NCI-H1092 (cell line): ENCODE data around the gene IGF1.
A peak's percentile ranks its signal among the peaks of the same experiment; 100 is the strongest.

Source experiments
- DNase-seq: peaks from one replicate; lab custom pipeline; 2025; lab: John Stamatoyannopoulos, UW

Gene IGF1

GRCh38 chr12:102496591-102496990 is 16.2 kb upstream of the IGF1 start:
- no peak for DNase-seq

- DNase-seq = no peak
Measured at GRCh38 chr12:102487226-102487625, 6.9 kb upstream of the IGF1 start.

GRCh38 chr12:102486153-102486552 is 5.8 kb upstream of the IGF1 start:
- DNase-seq = no peak

DNA sequence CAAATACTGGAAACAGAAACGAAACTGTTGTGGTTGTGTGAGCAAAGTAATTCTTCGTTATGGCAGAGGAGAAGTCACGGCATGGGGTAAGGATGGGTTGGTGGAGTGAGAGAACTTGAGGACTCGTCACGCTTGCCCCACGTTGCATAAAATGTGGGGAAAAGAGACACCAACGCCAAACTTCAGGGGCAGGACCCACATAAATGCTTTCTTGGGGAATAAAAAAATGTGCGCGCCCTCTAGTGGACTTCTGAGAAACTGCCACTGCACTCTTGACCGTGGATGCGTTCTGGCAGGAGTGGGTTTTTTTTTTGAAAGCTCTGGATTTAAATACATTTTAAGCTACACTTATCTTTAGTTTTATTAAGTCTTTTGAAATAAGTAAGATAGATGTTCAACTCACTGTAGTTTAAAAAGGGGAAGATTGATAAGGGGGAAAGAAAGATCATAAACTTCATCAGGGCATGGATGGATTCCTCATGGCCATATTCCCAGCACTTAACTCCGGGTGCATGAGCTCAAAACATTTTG is 4.1 kb upstream of the IGF1 start:
- DNase-seq = peak; percentile 1

DNA sequence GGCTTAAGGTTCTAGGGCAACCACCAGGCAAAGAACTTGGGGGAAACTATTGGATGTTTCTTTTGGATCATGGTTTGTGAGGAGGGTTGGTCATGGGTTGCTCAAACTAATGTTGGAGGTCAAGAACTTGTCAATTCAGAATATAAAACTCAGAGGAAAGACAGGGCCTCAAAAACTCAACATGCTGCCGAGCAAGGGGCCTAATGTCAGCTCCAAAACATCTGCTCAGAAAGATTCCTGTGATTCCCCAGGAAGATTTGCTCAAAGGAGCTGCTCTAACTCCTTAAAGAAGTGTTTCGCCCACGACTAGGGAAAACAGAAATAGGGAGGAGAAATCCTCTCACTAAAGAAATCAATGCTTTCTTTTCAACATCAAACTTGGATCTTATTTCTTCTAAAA is 3.7 kb upstream of the IGF1 start:
- no peak for DNase-seq

GRCh38 chr12:102483466-102483865 is 3.1 kb upstream of the IGF1 start:
- no peak for DNase-seq

GRCh38 chr12:102481705-102482425 is 1.5 kb upstream of the IGF1 start:
- no peak for DNase-seq

DNA sequence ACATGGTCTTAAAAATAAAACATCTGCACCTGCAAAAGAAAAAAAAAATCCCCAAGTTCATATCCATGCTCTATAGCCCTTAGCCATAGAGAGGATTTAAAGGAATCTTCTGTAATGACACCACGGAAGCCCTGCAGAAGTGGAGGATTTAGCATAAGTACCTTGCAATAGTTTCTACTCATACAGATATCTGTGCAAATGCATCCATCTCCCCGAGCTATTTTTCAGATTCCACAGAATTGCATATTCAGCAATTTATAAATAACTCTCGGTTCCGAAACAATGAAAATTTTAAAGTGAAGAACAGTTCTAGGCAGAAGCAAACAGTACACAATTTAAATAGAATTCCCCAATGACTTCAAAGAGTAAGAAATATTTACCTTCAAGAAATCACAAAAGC is 424 bp downstream of the IGF1 start:
- DNase-seq = no peak

- no peak for DNase-seq
Measured at GRCh38 chr12:102479099-102479885, 1.1 kb downstream of the IGF1 start.

DNA sequence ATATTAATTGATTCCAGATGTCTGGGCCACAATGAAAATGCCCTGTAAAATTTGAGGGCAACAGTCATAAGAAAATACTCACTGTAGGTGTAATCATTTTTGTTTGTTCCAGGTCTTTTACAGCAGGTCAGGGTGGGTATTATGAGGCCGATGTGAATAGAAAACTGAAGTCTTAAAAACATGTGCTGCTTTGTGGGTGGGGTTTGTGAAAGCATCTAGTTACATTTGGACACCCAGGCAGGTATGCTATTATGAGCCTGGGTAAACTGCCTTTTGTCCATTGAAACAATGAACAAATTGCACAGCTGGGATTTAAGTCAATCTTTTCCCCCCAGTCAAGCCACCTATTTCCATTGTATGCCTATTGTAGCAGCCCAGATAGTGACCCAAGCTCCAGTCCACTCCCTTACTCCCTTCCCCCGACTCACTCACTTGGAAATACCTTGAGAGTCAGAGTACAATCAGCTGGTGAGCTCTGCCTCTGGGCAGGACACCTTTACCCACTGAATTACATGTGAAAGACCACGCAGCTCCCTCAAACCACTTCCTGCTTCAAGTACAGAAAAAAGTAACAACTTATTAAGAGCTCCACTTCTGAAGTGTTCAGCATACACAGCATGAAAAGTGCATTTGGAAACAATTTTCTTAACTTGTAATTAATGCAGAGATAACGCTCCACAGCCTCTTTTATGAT is 1.8 kb downstream of the IGF1 start:
- DNase-seq = no peak

- no peak for DNase-seq
Measured at GRCh38 chr12:102475355-102475754, 5.0 kb downstream of the IGF1 start.

GRCh38 chr12:102474438-102475064 is 5.8 kb downstream of the IGF1 start:
- DNase-seq = no peak

DNA sequence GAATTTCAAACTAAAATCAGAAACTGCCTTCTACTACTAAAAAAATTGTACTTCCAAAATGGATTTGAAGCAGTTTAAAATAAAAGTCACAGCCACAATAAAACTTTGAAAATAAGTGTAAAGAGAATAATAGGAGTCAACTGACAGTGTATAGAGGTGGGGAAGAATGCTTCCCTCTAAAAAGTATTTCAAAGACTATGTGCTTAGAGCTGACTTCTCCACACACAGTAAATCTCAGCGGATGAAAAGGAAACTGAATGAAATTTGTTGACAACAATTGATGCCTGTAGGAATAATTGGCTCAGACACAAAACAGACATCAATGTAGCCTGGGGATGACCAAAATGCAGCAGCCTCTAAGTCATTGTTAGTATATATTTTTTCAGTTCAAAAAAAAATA is 7.9 kb downstream of the IGF1 start:
- DNase-seq = no peak

GRCh38 chr12:102471556-102471955 is 8.8 kb downstream of the IGF1 start:
- no peak for DNase-seq

DNA sequence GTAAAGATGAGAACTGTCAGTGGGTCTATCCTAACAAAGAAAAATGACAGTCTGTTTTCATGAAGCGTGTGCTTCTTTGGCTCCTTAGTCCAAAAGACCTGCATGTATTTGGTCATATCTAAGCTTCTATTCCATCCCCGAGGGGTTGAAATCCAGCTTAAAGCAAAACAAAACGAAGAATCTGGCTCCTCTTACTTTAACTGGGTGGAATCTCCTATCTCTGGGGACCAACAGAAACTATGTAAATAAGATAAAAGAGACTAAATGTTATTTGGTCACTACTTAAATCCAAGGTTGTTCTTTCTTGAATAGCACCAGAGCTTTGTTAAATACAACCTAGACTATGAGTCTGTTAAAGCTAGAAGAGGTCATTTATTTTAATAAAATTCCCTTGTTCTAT is 9.4 kb downstream of the IGF1 start:
- no peak for DNase-seq

GRCh38 chr12:102468261-102468915 is 12.0 kb downstream of the IGF1 start:
- DNase-seq = no peak

GRCh38 chr12:102465762-102466560 is 14.4 kb downstream of the IGF1 start:
- no peak for DNase-seq

DNA sequence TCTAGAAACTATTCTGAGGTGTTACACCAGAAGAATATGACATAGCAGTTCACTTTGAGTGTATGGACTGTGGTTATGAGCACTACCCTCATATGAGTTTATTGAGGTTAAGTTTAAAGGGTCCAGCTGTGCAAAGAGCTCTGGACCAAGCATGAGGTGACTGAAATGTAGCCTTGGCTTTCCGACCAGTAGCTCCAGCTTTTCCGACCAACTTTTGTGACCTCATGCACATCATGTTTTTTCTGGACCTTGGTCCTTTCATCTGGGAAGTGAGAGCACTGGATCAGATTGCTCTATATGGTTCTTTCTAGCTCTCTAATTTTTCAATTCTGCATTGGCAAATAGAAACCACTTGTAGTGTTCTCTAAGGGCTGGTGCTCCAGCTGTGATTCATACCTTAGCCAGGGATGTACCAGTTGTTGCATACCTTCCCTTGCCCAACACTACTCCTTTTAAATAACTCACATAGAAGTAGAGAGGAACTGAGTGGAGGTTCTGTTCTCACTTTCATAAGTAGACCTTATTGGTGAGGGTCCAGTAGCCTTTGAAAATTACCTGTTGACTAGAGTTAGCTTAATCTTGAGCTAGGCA is 16.6 kb downstream of the IGF1 start:
- DNase-seq = no peak

DNA sequence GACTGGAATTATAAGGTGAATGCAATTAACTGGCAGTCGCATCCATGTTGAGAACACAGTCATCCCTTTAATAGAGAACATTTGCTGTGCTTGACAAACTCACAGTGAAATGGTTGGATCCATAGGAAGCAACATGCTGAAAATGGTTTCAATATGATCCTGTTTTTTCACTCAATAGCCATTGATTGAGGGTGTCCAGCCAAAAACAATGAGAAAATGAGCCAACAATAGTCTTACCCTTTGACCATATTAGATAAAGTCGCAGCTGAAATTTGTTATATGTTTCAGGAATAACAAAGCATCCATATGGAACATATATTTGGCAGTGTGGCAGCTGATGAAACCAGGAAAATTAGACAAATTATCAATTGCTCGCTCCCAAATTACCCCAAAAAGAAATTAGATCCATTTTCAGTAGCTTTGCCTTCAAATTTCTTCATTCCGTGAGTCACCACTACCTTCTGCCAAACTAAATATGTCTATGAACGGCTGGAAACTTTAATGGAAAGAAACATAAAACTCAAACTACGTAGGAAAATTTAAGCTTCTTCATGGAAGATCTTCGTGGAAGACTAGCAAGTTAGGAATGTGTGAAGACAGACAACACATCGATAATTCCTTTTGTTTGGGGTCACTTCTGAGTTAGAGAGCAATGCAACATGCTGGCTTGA is 17.4 kb downstream of the IGF1 start:
- no peak for DNase-seq

DNA sequence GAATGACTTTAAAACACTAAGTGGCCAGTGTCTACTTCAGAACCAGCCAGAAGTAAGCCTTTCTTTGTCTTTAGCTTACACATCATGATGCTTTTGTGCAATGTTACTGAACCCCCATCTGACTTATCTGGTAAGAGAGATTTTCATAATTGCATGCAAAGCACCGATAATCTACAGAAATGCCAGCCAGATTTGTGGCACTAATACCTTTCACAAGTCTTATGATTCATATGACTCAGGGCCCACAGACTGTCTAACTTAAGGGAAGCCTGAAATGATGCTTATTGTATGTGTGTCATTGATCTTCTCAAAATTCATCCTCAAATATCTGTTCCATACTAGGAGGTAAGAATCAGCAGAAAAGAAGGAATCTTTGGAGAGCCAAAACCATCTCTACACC is 18.0 kb downstream of the IGF1 start:
- no peak for DNase-seq
